ENCODE data around the gene GRHPR. TPM values are rescaled to one million over a fixed set of nuclear protein-coding genes. Genes with fewer than 3 reads are reported as not detected.

GRHPR gene
- total RNA-seq, 2 donors from 2014 or later = 105 to 128 TPM

- no peak overlapping the region for H3K27ac ChIP-seq (ENCODE audit: low read depth, low read length)
- peaks cover 36% of the 10 kb centered on the region for H3K36me3 Mint-ChIP-seq (ENCODE audit: low read depth)
- H3K9me3 Mint-ChIP-seq = peaks cover 13% of the 10 kb centered on the region
- H3K9ac ChIP-seq (ENCODE audit: extremely low read depth, low read length, poor library complexity, severe bottlenecking) = no peak overlapping the region
- H3K27ac Mint-ChIP-seq = no peak overlapping the region
- no peak overlapping the region for H3K4me3 ChIP-seq (ENCODE audit: low read length)
- peaks cover 2% of the 10 kb centered on the region for H3K4me1 ChIP-seq (ENCODE audit: control insufficient read depth, insufficient read depth, low read length)
- peaks cover 18% of the 10 kb centered on the region for H3K4me1 Mint-ChIP-seq
- H3K27me3 Mint-ChIP-seq (ENCODE audit: insufficient read depth) = no peaks in the 10 kb centered on the region
- H3K9me3 ChIP-seq (ENCODE audit: control insufficient read depth, low read length) = peaks cover 13% of the 10 kb centered on the region
- WGBS, 2 experiments (ENCODE audit: insufficient coverage in 1 of 2, insufficient read length in 1 of 2) = 92 to 98% methylated on average over 2 of the region's 3 CpGs
- peaks cover 17% of the 10 kb centered on the region for H3K36me3 ChIP-seq (ENCODE audit: control insufficient read depth, insufficient read depth, low read length)
- H3K27me3 ChIP-seq (ENCODE audit: control insufficient read depth, insufficient read depth, low read length, poor library complexity, severe bottlenecking) = no peaks in the 10 kb centered on the region
- no peak for TF ChIP-seq CTCF (conservative IDR thresholded peaks at IDR 0.05)
- H3K4me3 Mint-ChIP-seq = no peak overlapping the region
- DNase-seq = no peak
Observed at GRCh38 chr9:37451628-37452027, 29.1 kb downstream of the GRHPR start.

DNA sequence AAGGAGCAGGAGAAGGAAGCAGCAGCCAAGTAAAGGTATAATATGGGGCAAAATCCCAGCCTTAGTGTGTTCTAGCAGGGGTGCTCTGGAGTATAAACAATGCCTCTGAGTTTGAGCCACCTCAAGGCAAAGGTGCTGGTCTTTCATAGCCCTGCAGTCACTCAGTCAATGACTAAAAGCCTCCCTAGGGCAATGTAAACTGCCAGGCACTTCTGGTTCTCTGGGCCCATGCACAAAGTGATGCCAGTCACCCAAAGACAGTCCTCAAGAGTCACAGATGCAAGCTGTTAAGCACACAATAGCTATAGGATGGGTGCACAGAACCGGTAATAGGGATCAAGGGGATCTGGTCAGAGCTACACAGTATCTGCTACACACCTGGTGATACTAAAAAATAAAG, 30.1 kb downstream of the GRHPR start:
- H3K36me3 ChIP-seq (ENCODE audit: control insufficient read depth, insufficient read depth, low read length) = peaks cover 20% of the 10 kb centered on the region
- Mint-ChIP-seq H3K36me3 (ENCODE audit: low read depth) (peaks cover 34% of the 10 kb centered on the region), H3K9me3 (peaks cover 13% of the 10 kb centered on the region), H3K27me3 (ENCODE audit: insufficient read depth) (no peaks in the 10 kb centered on the region), H3K4me3 (no peak overlapping the region), H3K27ac (no peak overlapping the region), H3K4me1 (peaks cover 10% of the 10 kb centered on the region)
- no peaks in the 10 kb centered on the region for H3K4me1 ChIP-seq (ENCODE audit: control insufficient read depth, insufficient read depth, low read length)
- no peak for DNase-seq
- WGBS, 2 experiments (ENCODE audit: insufficient coverage in 1 of 2, insufficient read length in 1 of 2) = 78% methylated on average over 1 of the region's 1 CpG; no CpG with 5 or more reads in 1 of the 2 experiments
- H3K4me3 ChIP-seq (ENCODE audit: low read length) = no peak overlapping the region
- no peak overlapping the region for H3K9ac ChIP-seq (ENCODE audit: extremely low read depth, low read length, poor library complexity, severe bottlenecking)
- peaks cover 13% of the 10 kb centered on the region for H3K9me3 ChIP-seq (ENCODE audit: control insufficient read depth, low read length)
- no peak overlapping the region for H3K27ac ChIP-seq (ENCODE audit: low read depth, low read length)
- H3K27me3 ChIP-seq (ENCODE audit: control insufficient read depth, insufficient read depth, low read length, poor library complexity, severe bottlenecking) = no peaks in the 10 kb centered on the region
- no peak for TF ChIP-seq CTCF (conservative IDR thresholded peaks at IDR 0.05)

DNA sequence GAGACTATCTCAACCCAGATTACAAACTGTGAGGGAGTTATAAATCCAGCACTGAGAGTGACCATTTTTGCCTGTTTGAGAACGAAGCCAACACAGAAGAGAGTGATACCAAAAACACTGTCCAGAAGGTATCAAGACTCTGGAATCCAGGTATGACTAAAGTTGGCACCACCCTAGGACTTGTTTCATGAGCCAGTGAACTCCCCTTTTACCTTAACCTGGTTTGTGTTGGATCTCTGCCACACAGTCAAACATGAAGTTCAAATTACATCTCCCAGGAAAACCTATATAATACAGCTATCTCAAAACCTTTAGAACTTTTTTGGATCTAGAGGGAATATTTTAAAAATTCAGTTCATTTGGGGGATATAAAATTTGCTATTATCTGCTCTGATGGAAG, 31.3 kb downstream of the GRHPR start:
- Mint-ChIP-seq H3K4me1 (peaks cover 7% of the 10 kb centered on the region), H3K27ac (no peak overlapping the region), H3K4me3 (no peak overlapping the region), H3K36me3 (ENCODE audit: low read depth) (peaks cover 32% of the 10 kb centered on the region), H3K9me3 (peaks cover 13% of the 10 kb centered on the region), H3K27me3 (ENCODE audit: insufficient read depth) (no peaks in the 10 kb centered on the region)
- Histone ChIP-seq H3K4me3 (ENCODE audit: low read length) (no peak overlapping the region), H3K4me1 (ENCODE audit: control insufficient read depth, insufficient read depth, low read length) (no peaks in the 10 kb centered on the region), H3K27me3 (ENCODE audit: control insufficient read depth, insufficient read depth, low read length, poor library complexity, severe bottlenecking) (no peaks in the 10 kb centered on the region), H3K9me3 (ENCODE audit: control insufficient read depth, low read length) (peaks cover 13% of the 10 kb centered on the region), H3K27ac (ENCODE audit: low read depth, low read length) (no peak overlapping the region), H3K9ac (ENCODE audit: extremely low read depth, low read length, poor library complexity, severe bottlenecking) (no peak overlapping the region), H3K36me3 (ENCODE audit: control insufficient read depth, insufficient read depth, low read length) (peaks cover 21% of the 10 kb centered on the region)
- no peak for TF ChIP-seq CTCF (conservative IDR thresholded peaks at IDR 0.05)
- no peak for DNase-seq
- 93 to 100% methylated on average over 1 of the region's 1 CpG for WGBS, 2 experiments (ENCODE audit: insufficient coverage in 1 of 2, insufficient read length in 1 of 2)
